Common myeloid progenitor, CD34-positive (primary cell): ENCODE data around the gene SKIC2.
"Not testable (repeated sequence)": the region's sequence is repeated elsewhere in the genome, so short reads cannot be mapped to it uniquely, and the experiment has no call there.

Source experiments
- CTCF ChIA-PET: fragments of 350-600 bp; sonication (Branson Sonifier 250); formaldehyde crosslinking; loops from one replicate; lab custom pipeline; 2021; ENCODE audit warnings: antibody characterized with exemption; lab: Charles Lee
- POLR2A ChIA-PET: fragments of 350-600 bp; sonication (Branson Sonifier 250); formaldehyde crosslinking; loops from one replicate; lab custom pipeline; 2021; ENCODE audit warnings: antibody characterized with exemption; lab: Charles Lee
- DNase-seq, 3 donors: peaks; one replicate each; pipeline versions ENCODE4 v3.0.0 to v3.0.0-alpha.2; 2013
- H3K27ac ChIP-seq, 2 experiments: 1 replicate in 1 of 2; 2 replicates in 1 of 2; pipeline ENCODE4 v1.7.0; 2013; ENCODE audit warnings: inconsistent platforms in 2 of 2, low read length in 2 of 2, mild to moderate bottlenecking in 2 of 2, low read depth in 1 of 2, moderate library complexity in 1 of 2; ENCODE audit not compliant: severe bottlenecking in 2 of 2, insufficient read depth in 1 of 2, poor library complexity in 1 of 2
- H3K27me3 ChIP-seq, 5 experiments: replicated peaks in 2 of 5; 1 replicate in 3 of 5; 2 replicates in 2 of 5; pipeline versions ENCODE4 v1.6.1 to v1.7.0; 2013; ENCODE audit warnings: low read length in 4 of 5, mild to moderate bottlenecking in 2 of 5, moderate library complexity in 2 of 5, inconsistent platforms in 1 of 5; ENCODE audit not compliant: insufficient read depth in 5 of 5, control insufficient read depth in 4 of 5
- H3K36me3 ChIP-seq, 4 experiments: 1 replicate in 2 of 4; 2 replicates in 2 of 4; pipeline versions ENCODE4 v1.6.1 to v1.7.0; 2013; ENCODE audit warnings: low read length in 3 of 4, control low read depth in 1 of 4, mild to moderate bottlenecking in 1 of 4; ENCODE audit not compliant: control insufficient read depth in 4 of 4, insufficient read depth in 4 of 4
- H3K4me1 ChIP-seq, 4 experiments: 1 replicate in 3 of 4; 2 replicates in 1 of 4; pipeline versions ENCODE4 v1.6.1 to v1.7.1; 2013; ENCODE audit warnings: low read length in 3 of 4, mild to moderate bottlenecking in 3 of 4, control low read depth in 1 of 4, inconsistent platforms in 1 of 4, moderate library complexity in 1 of 4; ENCODE audit not compliant: control insufficient read depth in 4 of 4, insufficient read depth in 4 of 4; ENCODE audit errors: control extremely low read depth in 1 of 4
- H3K4me3 ChIP-seq, 7 experiments: 1 replicate in 4 of 7; 2 replicates in 3 of 7; pipeline versions ENCODE4 v1.5.1 to v1.7.0; 2013; ENCODE audit warnings: mild to moderate bottlenecking in 7 of 7, low read length in 6 of 7, moderate library complexity in 6 of 7, inconsistent platforms in 2 of 7, low read depth in 2 of 7, control low read depth in 1 of 7; ENCODE audit not compliant: insufficient read depth in 4 of 7, control insufficient read depth in 1 of 7; ENCODE audit errors: extremely low read depth in 1 of 7
- H3K9me3 ChIP-seq, 5 experiments: 1 replicate in 4 of 5; 2 replicates in 1 of 5; pipeline versions ENCODE4 v1.6.1 to v1.7.1; 2013; ENCODE audit warnings: low read length in 4 of 5, mild to moderate bottlenecking in 2 of 5, inconsistent platforms in 1 of 5, low read depth in 1 of 5, moderate library complexity in 1 of 5; ENCODE audit not compliant: control insufficient read depth in 4 of 5, insufficient read depth in 2 of 5; ENCODE audit errors: control extremely low read depth in 1 of 5
- WGBS: methylation state at CpG from one replicate; pipeline ENCODE4 v1.1.5; 2013; ENCODE audit not compliant: insufficient coverage; 5-methylcytosine and 5-hydroxymethylcytosine counted together

Gene SKIC2

DNA sequence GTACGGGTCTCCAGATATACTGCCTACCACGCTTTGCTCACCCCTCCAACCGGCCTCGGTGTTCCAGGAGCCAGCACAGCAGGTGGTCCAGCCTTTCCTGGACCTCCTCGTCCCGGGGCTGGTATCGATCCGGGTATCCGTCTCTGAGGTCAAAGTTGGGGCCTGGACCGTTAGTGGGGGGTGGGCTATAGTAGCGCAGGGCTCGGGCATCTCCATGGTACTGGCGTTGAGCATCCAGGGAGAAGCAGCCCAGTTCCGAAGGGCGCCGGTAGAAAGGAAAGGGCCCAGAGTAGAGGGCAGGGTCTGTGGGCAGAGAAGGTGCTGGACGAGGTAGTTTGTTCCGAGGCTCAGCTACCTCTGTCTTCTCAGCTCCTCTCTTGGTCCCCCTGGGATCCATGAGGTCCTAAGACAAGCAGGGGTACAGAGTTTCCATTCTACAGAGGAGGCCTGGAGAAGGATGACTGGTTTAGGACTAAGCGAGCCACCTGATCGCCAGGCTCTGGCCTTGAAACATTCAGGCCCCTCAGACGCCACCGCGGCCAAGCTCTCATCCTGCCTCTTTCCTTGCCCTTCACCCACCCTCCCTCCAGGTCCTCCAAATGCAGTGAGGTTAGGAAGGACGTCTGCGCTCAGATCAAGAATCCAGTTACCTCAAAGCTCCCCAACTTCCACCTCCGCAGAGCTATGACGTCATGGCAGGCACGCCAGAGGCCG, 12.5 kb downstream of the SKIC2 start:
- H3K4me1 ChIP-seq, result peaks cover 3 to 27% (median 23%) of the 10 kb centered on the region in 4 experiments
- peak overlapping the region; percentile 80 to 95 (median 87) for H3K4me3 ChIP-seq
- peak overlapping the region; percentile 98 to 99 for H3K27ac ChIP-seq
- peaks cover 7 to 43% (median 38%) of the 10 kb centered on the region in 4 experiments for H3K36me3 ChIP-seq
- 29% methylated on average over 22 of the region's 29 CpGs for WGBS
- no peaks in the 10 kb centered on the region for H3K27me3 ChIP-seq
- CTCF ChIA-PET, result interaction anchor here (1.5 to 6.2 kb wide), 2 partner anchors 12 to 146 kb away, joined by 3 to 37 read pairs; partner anchors contain the start of genes NELFE and SKIC2
- no peak for DNase-seq
- POLR2A ChIA-PET, result interaction anchor here (0.6 to 2.6 kb wide), 4 partner anchors 13 to 225 kb away, joined by 3 to 12 read pairs (median 4); partner anchors contain the start of genes NELFE, SKIC2 and ZBTB12
- no peaks in the 10 kb centered on the region for H3K9me3 ChIP-seq

DNA sequence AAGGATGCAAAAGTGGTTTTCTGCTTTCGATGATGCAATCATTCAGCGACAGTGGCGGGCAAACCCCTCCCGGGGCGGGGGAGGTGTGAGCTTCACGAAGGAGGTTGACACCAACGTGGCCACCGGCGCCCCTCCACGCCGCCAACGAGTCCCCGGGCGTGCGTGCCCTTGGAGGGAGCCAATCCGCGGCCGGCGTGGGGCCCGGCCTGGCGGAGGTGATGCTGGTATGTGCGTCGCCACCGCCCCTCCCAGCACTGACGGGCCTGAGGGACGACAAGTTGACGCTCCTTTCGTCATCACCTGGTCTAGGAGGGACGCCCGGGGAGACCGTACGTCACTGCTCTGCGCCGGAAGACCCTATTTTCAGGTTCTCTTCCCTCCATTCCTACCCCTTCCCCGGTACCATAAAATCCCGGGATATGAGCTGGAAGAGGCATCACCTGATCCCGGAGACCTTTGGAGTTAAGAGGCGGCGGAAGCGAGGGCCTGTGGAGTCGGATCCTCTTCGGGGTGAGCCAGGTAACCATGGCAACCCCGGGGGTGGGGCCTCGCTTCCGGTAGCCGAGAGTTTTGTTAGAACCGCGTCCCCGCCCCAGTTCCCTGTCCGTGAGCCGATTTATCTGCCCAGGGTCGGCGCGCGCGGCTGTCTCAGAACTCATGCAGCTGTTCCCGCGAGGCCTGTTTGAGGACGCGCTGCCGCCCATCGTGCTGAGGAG, 13.2 kb downstream of the SKIC2 start, which contains the start of gene DXO:
Gene DXO, minus strand, starts transcription at position 146 of the 716 bp plus-strand sequence. CDS start 463 bp downstream, outside the sequence.
- Histone ChIP-seq H3K4me1 (peaks cover 3 to 27% (median 23%) of the 10 kb centered on the region in 4 experiments), H3K9me3 (no peaks in the 10 kb centered on the region), H3K27me3 (no peaks in the 10 kb centered on the region), H3K36me3 (peaks cover 7 to 36% (median 31%) of the 10 kb centered on the region in 4 experiments), H3K4me3 (peak within 1 kb of the TSS; percentile 80 to 95 (median 87)), H3K27ac (peak within 1 kb of the TSS; percentile 98 to 99)
- ChIA-PET CTCF (interaction anchor here (1.5 to 6.2 kb wide), 2 partner anchors 13 to 145 kb away, joined by 3 to 37 read pairs; partner anchors contain the start of genes NELFE and SKIC2), POLR2A (interaction anchor here (0.6 to 2.6 kb wide), 5 partner anchors 13 to 434 kb away, joined by 3 to 12 read pairs (median 3); partner anchors contain the start of genes NELFE, SKIC2 and ZBTB12)
- under 1% methylated on average over 42 of the region's 62 CpGs for WGBS
- DNase-seq, result peak; percentile 99 to 100 (median 99)

- peaks cover 3 to 29% (median 24%) of the 10 kb centered on the region in 4 experiments for H3K36me3 ChIP-seq
- H3K27ac ChIP-seq, result peak overlapping the region; percentile 98 to 99
- ChIA-PET CTCF (interaction anchor here (6.2 kb wide), 1 partner anchor 14 kb away, joined by 37 read pairs; the partner anchor contains the start of genes NELFE and SKIC2), POLR2A (interaction anchor here (0.6 to 2.6 kb wide), 4 partner anchors 14 to 433 kb away, joined by 3 to 12 read pairs (median 4); partner anchors contain the start of genes NELFE and SKIC2)
- H3K9me3 ChIP-seq, result no peaks in the 10 kb centered on the region
- no peaks in the 10 kb centered on the region for H3K27me3 ChIP-seq
- 12% methylated on average over 19 of the region's 19 CpGs for WGBS
- peak overlapping the region; percentile 80 to 95 (median 87) for H3K4me3 ChIP-seq
- peaks cover 3 to 27% (median 23%) of the 10 kb centered on the region in 4 experiments for H3K4me1 ChIP-seq
- no peak for DNase-seq
Observed at GRCh38 chr6:31972709-31973350, 13.9 kb downstream of the SKIC2 start.

DNA sequence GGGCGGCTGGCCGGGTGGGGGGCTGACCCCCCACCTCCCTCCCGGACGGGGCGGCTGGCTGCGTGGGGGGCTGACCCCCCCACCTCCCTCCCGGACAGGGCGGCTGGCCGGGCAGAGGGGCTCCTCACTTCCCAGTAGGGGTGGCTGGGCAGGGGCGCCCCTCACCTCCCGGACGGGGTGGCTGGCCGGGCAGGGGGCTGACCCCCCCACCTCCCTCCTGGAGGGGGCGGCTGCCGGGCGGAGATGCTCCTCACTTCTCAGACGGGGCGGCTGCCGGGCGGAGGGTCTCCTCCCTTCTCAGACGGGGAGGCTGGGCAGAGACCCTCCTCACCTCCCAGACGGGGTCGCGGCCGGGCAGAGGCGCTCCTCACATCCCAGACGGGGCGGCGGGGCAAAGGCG, 17.1 kb downstream of the SKIC2 start:
- POLR2A ChIA-PET, result interaction anchor here (0.6 kb wide), 1 partner anchor 87 kb away, joined by 3 read pairs; no protein-coding TSS in a partner anchor
- Histone ChIP-seq H3K4me1 (peaks cover 3 to 20% (median 17%) of the 10 kb centered on the region in 4 experiments), H3K36me3 (peaks cover 0 to 11% (median 6%) of the 10 kb centered on the region in 4 experiments)
- 100% methylated on average over 1 of the region's 30 CpGs for WGBS
- H3K27ac ChIP-seq, H3K4me3 ChIP-seq, H3K27me3 ChIP-seq, H3K9me3 ChIP-seq, CTCF ChIA-PET, DNase-seq: not testable (repeated sequence)

DNA sequence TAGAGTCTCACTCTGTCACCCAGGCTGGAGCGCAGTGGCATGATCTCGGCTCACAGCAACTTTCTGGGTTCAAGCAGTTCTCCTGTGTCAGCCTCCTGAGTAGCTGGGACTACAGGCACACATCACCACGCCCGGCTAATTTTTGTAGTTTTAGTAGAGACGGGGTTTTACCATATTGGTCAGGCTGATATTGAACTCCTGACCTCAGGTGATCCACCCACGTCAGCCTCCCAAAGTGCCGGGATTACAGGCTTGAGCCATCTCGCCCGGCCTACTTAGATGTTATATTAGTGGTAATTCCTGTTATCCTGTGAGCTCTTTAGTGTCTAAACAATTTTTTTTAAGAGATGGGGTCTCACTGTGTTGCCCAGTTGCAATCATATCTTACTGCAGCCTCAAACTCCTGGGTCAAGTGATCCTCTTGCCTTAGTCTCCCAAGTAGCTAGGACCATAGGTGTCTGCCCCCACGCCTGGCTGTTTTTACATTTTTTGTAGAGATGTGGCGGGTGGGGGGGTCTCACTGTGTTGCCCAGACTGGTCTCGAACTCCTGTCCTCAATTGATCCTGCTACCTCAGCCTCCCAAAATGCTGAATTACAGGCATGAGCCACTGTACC, 18.9 kb downstream of the SKIC2 start:
- Histone ChIP-seq H3K9me3 (no peaks in the 10 kb centered on the region), H3K36me3 (peaks cover 0 to 11% (median 6%) of the 10 kb centered on the region in 4 experiments), H3K4me3 (no peak overlapping the region), H3K4me1 (peaks cover 0 to 9% (median 6%) of the 10 kb centered on the region in 4 experiments), H3K27me3 (no peaks in the 10 kb centered on the region), H3K27ac (no peak overlapping the region)
- ChIA-PET CTCF (no interaction called here), POLR2A (no interaction called here)
- DNase-seq, result no peak
- 97% methylated on average over 9 of the region's 12 CpGs for WGBS

- no peak for DNase-seq
- H3K4me1 ChIP-seq, result peaks cover 0 to 6% (median 0%) of the 10 kb centered on the region in 4 experiments
- POLR2A ChIA-PET, result no interaction called here
- H3K36me3 ChIP-seq, result peaks cover 0 to 11% (median 6%) of the 10 kb centered on the region in 4 experiments
- no peaks in the 10 kb centered on the region for H3K9me3 ChIP-seq
- 100% methylated on average over 4 of the region's 5 CpGs for WGBS
- no peaks in the 10 kb centered on the region for H3K27me3 ChIP-seq
- H3K4me3 ChIP-seq, result no peak overlapping the region
- no peak overlapping the region for H3K27ac ChIP-seq
- CTCF ChIA-PET, result interaction anchor here (1.1 kb wide), 1 partner anchor 68 kb away, joined by 3 read pairs; no protein-coding TSS in a partner anchor
Observed at GRCh38 chr6:31978831-31979230, 19.9 kb downstream of the SKIC2 start.
